Measurements from ENCODE around the gene TEP1.

- TF ChIP-seq CTCF (IDR thresholded peaks at IDR 0.05), result no peak
- TF ChIP-seq POLR2A (IDR thresholded peaks at IDR 0.05), result peak in 1 of 2 donors; percentile 84
Observed at GRCh38 chr14:20332788-20333493, 80.4 kb downstream of the TEP1 start, which contains the start of gene CCNB1IP1.
